ENCODE measurements around the gene KIF25.

The KIF25 gene

GRCh38 chr6:168039301-168039700 is 41.8 kb downstream of the KIF25 start:
- no peak for DNase-seq

GRCh38 chr6:168039849-168040248 is 42.4 kb downstream of the KIF25 start:
- no peak for DNase-seq

DNA sequence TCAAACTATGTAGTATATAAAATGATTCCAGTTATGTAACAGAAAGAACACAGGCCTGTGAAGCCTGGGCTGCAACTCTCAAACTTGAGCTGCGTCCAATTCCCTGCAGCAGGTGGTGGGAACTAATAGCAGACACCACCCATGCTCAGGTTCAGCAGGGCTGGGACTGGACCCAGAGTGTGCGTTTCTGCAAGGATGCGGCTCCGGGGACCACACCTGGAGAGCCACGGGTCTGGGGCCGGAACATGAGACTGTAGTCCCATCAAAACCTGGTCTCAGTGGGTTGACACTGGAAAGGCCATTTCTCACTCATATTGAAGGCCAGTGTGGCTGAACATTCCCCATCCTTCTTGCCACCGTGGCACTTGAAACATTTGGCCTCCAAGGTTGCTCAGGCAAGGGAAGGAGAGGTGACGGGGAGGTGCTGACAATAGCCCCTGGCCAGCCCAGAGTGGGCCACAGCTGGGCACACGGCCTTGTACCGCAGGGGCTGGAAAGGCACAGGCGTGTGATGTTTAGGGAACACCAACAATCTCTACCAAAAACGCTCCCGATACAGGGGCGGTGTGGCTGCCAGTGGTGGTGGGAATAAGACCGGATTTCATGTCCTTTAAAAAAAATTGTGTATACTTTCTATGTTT is 43.5 kb downstream of the KIF25 start:
- DNase-seq: no peak

DNA sequence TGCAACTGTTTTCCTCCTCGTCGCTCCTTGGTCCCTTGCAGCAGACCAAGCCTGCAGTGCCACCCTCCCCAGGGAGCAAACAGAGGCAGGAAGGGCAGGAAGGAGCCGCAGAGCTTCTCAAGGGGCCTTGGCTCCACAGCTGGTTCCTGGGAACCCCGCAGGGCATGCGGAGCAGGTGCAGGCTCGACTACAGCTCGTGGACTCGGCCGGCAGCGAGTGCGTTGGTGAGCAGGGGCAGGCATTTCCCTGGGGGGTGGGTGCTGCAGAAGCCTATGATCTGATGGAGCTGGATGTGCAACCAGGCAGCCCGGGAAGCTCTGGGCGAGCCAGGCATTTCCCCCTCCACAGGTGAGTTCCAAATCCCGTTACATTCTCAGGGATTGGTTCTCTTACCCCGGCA is 44.5 kb downstream of the KIF25 start:
- DNase-seq: no peak

DNA sequence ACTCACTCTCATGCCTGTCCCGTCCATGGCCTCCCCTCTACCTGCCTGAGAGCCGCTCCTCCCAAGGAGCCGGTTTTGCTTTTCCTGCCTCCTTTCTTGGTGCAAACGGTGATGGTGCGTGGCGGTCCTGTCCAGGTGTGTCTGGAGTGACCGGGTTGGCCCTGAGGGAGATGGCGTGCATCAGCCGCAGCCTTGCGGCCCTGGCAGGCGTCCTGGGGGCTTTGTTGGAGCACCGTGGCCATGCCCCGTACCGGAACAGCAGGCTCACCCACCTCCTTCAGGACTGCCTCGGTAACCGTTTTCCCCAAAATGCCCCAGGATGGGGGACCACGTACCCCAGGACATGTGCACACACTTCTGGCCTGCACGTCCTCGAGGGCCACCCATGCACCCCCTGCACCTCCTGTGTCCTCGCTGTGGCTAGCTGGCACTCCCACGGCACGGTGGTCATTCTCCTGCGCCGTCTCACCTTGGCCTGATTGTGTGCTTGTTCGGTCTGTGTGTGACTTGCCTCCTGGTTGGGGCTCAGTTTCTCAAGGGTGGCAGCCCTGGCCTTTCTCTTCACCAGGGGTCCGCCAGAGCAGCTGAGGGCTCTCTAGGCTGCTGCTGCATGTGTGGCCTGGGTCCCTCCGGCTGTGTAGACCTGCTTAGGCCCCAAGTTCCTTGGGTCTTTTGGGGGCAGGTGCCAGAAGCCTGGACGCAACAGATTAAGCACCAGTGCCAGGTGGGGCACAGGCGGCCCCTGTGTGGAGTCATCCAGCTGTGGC is 45.1 kb downstream of the KIF25 start:
- no peak for DNase-seq

DNA sequence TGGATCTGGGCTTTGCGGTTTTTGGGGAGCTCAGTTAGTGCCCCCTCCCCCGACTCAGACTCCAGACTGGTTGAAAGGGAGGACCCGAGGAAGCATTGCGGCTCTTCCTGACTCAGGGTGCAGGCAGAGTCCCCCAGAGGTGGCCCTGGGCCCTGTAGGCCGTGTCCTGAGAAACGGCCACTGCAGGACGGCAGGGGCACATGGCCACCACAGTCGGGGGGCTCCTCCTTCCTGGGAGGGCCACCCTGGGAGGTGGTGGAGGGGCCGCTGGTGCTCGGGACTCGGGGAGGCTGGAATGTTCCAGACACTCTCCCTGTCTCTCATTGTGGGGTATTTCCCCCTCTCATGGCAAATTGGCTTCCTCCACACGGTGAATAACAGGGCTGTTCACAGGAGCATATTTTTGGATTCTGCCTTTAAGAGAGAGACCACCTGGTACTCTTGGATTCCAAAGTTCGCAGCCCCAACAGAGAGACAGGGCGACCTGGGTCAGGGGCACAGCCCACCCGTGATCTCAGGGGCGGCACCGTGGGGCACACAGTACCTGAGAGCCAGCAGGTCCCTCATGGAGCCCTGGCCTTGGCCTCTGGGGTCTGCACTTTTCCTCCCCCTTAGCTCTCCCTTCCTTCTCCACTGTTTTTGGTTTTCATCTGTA is 45.8 kb downstream of the KIF25 start:
- DNase-seq: no peak

GRCh38 chr6:168043848-168044415 is 46.5 kb downstream of the KIF25 start:
- no peak for DNase-seq

GRCh38 chr6:168044521-168045130 is 47.2 kb downstream of the KIF25 start:
- no peak for DNase-seq

DNA sequence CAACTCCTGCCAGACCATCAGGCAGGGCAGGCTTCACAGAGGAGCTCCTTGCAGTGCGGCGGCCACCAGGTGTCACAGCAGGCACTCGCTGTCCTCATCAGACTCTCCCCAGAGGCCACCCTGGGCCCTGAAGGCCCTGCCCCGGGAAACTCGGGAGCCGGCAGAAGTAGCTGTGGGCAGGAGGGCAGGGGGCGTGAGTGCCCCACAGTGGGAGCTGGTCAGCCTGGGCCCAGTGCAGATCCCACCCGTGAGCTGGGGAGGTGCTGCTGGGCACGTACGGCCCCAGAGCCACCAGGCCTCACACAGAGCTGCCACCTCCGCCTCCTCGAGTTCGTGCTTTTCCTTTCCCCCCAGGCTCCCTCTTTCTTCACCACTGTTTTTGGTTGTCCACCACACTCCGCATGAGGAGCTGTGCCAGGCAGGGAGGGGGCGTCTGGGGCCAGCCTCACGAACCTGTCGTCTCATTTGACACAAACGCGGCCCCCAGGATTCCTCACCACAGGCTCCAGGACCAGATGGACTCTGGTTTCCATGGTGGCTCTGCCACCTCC is 47.7 kb downstream of the KIF25 start:
- DNase-seq: no peak

DNA sequence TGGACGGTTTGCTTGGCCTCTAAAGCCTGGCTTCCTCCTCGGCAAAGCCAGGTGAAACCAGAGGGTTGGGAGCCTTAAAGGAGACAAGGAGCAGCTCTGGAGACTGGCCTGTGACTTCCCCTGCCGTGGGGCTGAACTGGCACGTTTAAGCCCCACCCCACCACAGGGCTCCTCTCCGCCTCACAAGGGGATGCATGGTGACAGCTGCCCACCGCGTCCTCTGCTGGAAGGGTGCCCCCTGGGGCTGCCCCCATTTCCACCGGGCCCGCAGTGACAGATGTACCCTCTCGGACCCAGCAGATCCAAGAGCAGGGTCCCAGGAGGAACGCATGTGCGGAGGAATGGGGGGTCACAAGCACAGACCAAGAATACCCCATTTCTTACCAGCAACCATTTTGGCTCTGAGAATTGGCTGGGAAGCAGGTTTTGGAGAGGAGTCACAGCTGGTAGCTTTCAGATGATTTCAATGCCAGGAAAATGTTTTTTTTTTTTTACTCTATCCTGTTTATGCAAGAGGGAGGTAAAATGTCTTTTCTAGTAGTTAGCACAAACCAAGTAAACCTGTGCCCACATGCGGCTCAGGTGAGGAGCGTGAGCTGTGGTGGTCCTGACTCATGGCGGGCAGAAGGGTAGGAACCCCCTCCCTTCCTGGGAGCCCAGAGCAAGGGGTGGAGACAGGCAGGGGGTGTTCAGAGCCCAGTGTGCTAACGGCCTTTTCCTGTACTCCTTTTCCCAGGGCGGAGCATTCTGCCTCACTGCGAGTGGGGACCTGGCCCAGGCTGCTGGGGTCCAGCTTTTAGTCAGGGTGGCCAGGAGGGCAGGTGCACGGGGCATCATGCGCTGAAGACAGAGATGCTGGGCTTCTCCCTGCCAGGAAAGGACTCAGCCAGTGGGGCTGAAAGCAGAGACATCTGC is 48.5 kb downstream of the KIF25 start:
- DNase-seq: no peak

- DNase-seq: no peak
Observed at GRCh38 chr6:168046696-168047095, 49.2 kb downstream of the KIF25 start.

DNA sequence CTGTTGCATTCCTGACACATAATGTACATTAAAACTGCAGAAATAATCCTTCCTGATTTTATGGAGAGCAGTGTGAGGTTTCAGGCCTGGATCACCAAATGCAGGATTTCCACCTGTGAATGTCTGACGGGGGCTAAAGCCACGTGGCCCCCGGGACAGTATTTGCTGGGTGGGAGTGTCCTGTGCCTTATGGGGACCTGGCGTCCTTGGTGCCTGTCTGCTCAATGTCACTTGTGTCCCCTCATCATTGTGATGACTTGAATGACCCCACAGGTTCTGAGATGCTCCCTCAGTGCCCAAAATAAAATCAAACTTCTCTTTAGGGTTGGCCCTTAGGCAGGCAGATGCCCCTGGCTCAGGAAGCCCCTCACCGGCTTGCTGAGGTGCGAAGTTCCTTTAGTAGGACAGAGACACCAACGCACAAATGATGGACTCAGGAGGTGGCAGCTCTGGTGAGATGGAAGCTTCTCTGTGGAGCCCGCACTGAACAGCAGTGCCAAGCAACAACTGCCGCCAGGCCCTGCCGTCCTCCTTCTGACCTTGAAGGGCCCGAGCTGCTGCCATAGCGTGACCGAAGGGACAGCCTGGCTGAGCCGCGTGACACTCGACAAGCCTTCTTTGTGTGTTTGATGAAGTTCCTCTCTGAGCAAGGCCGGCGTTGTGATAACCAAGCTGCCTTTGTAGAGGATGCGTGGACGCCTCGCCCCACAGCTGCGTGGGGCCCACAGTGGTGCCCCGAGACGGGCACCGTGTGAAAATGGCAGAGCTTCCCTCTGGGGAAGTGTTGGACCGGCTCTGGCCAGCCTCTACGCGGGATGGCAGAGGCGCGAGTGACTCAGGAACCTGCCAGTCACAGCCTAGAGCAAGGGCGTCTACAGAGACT is 50.6 kb downstream of the KIF25 start:
- no peak for DNase-seq

GRCh38 chr6:168048724-168049025 is 51.2 kb downstream of the KIF25 start:
- no peak for DNase-seq

DNA sequence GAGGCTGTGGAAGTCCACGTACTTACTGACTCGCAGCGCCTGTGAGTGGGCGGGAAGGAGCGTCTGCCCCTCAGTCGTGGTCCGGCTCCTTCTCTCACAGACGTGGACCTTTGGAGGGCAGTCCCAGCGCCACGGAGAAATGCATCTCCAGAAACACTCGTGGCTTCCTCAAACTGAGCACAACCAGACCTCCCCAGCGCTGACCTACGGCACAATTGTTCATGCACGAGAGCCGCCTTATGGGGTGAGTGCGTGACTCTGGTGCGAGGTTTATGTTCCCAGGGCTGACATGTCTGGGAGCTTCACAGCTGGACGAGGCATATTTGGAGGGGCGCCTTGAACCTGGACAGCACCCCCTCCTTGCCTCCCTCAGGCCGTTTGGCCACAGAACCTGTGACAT is 51.8 kb downstream of the KIF25 start:
- DNase-seq: no peak

- no peak for DNase-seq
Observed at GRCh38 chr6:168049706-168050224, 52.3 kb downstream of the KIF25 start.

- no peak for DNase-seq
Observed at GRCh38 chr6:168050225-168050880, 52.9 kb downstream of the KIF25 start.

- no peak for DNase-seq
Observed at GRCh38 chr6:168050881-168051586, 53.6 kb downstream of the KIF25 start.

DNA sequence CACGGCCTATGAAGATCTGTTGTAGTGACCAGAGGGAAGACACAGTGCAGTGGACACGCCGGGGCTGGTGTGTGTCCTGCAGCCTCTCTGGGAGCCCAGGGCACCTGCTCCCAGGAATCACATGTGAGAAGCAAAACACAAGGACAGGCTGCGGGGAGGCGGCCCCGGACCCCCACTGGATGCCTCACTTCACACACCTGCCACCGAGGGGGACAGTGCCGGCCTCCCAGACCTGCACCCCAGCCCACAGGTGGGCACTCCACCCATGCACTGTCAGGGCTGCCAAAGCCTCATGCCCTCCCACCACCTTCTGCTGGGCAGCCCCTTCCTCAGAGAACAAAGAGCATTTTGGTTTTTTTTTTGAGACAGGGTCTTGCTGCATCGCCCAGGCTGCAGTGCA is 54.2 kb downstream of the KIF25 start:
- DNase-seq: no peak

GRCh38 chr6:168052291-168052891 is 54.9 kb downstream of the KIF25 start:
- DNase-seq: no peak

Data from SW 1271 (cell line).